HG02623 (cell line): ENCODE measurements around the gene SLC25A43.
A peak's percentile ranks its signal among the peaks of the same experiment; 100 is the strongest.
"Not testable (repeated sequence)": the region's sequence is repeated elsewhere in the genome, so short reads cannot be mapped to it uniquely, and the experiment has no call there.

ENCODE experiments used
- ATAC-seq: cut with Tn5 transposase; IDR thresholded peaks from one replicate; pipeline ENCODE4 v1.9.1; 2021; ENCODE audit warnings: moderate library complexity; ENCODE audit not compliant: unreplicated experiment

The SLC25A43 gene

GRCh38 chrX:119467433-119467832 lies 68.3 kb downstream of the SLC25A43 start:
- ATAC-seq, result no peak

DNA sequence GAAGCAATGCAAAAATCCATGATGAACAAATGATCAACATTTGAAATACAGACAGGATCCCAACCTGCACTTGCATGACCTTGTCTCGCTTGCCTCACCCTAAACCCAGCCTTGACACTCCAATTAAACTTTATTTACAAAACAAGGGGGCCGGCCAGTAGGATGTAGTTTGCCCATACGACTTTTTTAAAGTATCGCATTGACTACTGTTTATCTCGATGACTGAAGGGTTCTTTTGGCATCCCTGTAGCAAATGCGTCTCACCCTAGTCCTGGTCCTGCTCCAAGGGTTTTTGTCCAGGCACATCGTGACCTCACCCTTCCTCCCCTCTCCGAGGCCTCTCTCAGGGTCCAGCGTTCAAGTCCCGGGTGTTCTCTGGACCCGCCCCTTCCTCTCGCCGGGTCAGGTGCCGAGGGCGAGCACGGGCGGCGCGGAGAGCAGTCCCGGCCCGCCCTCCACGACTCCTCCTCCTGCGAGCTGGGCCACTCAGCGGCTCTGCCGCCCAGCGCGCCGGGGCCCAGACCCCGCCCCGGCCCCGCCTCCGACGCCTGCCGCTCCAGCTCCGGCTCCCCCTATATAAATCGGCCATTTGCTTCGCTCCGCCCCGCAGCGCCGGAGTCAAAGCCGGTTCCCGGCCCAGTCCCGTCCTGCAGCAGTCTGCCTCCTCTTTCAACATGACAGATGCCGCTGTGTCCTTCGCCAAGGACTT lies 68.9 kb downstream of the SLC25A43 start, which contains the start of gene SLC25A5:
SLC25A5 (plus strand) TSS at position 603 of the 709 bp plus-strand sequence; CDS start at position 675, 72 bp downstream.
- peak; percentile 87 for ATAC-seq

GRCh38 chrX:119468551-119469312 lies 69.6 kb downstream of the SLC25A43 start:
- ATAC-seq, result peak; percentile 62

GRCh38 chrX:119469313-119469635 lies 70.1 kb downstream of the SLC25A43 start:
- no peak for ATAC-seq

GRCh38 chrX:119474615-119475388 lies 75.7 kb downstream of the SLC25A43 start:
- ATAC-seq, result no peak

GRCh38 chrX:119475389-119476101 lies 76.4 kb downstream of the SLC25A43 start:
- ATAC-seq, result no peak

DNA sequence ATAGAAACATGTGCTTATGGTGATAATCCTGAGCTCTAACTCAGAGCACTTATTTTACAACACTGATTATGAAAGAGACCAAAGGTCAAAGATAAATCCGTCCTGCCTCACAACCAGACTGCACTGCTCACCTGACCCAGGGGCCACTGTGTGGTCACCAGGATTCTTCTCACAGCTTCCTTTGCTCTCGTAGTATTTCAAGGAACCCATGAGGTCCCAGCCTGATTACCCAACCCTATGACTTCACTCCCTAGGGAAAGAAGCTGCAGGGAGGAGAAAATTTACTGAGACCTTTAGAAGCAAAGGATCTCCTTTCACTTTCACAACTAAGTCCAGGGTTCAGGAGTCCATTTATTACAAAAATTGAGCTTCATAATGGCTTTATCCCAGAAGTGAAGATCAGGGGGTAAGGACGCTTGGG lies 78.7 kb downstream of the SLC25A43 start:
- no peak for ATAC-seq

GRCh38 chrX:119478504-119478903 lies 79.4 kb downstream of the SLC25A43 start:
- ATAC-seq, result no peak

- no peak for ATAC-seq
These were observed 80.7 kb downstream of the SLC25A43 start for GRCh38 chrX:119479845-119480244.

DNA sequence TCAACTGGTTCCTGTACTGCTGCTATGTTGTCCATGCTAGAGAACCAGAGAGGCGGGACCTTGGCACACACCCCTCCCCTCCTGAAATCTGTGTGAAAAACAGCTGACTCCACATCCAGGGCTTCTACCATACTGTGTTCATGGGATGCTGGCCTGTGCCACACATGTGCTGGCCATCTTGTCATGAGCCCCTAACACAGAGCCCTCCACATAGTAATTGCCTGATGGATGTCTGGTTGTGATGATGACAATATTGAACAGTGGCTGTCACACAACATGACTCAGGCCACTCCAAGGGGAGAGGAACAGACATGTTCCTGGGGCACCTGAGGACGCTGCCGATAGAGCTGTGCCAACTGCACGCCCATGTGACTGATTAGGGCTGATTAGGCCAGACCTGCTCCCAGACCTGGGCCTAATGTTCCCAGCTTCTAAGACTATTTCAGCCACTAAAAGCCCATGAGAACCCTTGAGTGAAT lies 82.2 kb downstream of the SLC25A43 start:
- ATAC-seq, result no peak

DNA sequence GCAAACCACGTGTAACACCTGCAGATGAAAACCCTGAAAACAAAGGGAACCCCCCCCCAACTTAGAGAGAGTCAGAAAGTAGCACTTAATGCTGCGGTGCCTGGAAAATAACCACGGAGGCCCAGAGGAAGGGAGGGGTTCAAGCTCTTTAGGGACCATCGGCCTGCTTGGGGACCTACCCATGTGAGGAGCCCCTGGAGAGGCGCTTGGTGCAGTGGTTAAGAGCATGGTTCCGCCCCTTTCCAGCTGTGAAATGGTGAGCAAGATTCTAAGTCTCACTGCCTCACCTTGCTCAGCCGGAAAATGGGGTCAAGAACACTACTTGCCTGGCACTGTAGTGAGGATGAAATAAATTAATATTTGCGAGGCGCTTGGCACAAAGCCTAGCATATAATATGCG lies 82.9 kb downstream of the SLC25A43 start:
- no peak for ATAC-seq

DNA sequence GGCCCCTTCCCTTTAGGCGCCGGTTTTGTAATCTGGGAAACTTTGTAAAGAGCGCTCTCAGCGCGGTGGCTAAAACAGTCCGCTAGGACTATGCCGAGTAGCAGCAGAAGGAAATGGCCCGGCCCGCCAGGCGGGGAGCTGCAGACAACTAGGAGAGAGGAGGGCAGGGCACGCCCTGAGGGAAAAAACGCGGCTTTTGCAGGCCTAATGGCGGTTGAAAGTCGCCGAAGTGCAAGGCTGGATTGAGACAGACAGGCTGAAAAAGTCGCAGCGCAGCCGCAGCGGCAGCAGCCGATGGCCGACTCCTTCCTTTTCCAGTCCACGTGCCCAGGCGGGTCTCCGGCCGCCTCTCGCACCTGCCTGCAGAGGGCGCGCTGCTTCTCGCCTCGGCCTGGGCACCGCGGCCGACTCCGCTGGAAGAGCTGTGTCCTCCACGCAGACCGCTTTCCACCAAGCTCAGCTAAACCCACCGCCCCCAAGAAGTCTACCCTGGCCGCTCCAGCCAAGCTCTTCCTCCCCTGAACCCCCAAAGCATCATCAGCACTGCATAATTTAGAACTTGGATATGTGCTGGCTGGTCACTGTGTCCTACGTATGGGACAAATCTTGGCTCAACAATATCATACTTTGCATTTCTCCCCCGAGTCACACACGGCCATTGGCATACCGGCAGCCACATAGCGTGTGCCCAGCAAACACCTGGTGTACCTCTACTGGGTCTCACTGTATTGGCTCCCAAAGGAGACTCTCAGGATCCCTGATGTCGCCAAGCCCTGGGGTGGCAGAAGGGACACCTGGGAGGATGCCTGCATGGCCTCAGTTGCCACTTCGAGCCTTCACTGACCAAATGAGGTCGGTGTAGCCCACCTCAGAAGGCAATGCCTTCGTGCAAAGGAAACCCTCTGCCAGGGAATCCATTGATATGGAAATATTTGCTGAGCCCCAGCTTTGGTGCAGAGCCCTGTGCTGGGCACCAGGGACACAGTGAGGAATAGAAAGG lies 83.6 kb downstream of the SLC25A43 start:
- peak; percentile 73 for ATAC-seq

DNA sequence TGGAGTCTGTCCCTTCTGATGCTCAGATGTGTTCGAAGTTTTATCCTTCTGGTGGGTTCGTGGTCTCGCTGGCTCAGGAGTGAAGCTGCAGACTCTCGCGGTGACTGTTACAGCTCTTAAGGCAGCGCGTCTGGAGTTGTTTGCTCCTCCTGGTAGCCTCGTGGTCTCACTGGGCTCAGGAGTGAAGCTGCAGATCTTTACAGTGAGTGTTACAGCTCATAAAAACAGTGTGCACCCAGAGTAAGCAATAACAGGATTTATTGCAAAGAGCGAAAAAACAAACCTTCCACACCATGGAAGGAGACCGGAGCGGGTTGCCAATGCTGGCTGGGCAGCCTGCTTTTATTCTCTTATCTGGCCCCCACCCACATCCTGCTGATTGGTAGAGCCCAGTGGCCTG lies 87.6 kb downstream of the SLC25A43 start:
- ATAC-seq, result no peak

DNA sequence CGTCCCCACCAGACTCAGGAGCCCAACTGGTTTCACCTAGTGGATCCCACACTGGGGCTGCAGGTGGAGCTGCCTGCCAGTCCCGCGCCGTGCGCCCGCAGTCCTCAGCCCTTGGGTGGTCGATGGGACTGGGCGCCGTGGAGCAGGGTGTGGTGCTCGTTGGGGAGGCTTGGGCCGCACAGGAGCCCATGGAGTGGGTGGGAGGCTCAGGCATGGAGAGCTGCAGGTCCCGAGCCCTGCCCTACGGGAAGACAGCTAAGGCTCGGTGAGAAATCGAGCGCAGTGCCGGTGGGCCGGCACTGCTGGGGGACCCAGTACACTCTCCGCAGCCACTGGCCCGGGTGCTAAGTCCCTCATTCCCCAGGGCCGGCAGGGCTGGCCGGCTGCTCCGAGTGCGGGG lies 88.6 kb downstream of the SLC25A43 start:
- ATAC-seq, result not testable (repeated sequence)

DNA sequence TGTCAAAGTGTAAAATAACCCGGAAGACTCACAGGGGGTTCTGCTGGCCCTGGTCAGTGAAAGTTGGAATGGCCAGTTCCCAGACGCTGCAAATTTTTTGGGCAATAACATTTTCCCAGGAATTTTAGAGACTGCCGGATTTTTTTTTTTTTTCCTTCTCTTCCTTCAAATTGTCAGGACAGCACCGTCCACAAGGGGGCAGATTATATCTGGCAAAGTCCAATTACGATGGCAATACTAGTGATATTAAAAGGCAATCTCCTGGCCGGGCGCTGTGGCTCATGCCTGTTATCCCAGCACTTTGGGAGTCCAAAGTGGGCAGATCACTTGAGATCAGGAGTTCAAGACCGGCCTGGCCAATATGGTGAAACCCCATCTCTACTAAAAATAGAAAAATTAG lies 89.6 kb downstream of the SLC25A43 start:
- no peak for ATAC-seq

- no peak for ATAC-seq
These were observed 90.3 kb downstream of the SLC25A43 start for GRCh38 chrX:119489212-119490074.

DNA sequence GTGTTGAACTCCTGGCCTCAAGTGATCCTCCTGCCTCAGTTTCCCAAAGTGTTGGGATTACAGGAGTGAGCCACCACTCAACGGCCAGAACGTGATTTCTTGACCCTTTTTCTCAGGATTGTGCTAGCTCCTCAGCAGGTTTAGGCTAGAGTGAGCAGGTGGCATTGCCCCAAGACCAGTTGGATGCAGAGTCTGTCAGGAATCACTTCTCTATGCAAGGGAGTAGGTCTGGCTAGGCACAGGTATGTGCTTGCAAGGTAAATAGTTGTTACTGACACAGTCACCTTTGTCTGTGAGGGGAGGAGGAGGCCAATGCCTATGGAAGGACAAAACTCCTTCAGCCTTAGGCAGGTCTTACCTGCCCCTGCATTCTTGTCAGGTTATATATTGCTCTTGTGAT lies 93.3 kb downstream of the SLC25A43 start:
- no peak for ATAC-seq

DNA sequence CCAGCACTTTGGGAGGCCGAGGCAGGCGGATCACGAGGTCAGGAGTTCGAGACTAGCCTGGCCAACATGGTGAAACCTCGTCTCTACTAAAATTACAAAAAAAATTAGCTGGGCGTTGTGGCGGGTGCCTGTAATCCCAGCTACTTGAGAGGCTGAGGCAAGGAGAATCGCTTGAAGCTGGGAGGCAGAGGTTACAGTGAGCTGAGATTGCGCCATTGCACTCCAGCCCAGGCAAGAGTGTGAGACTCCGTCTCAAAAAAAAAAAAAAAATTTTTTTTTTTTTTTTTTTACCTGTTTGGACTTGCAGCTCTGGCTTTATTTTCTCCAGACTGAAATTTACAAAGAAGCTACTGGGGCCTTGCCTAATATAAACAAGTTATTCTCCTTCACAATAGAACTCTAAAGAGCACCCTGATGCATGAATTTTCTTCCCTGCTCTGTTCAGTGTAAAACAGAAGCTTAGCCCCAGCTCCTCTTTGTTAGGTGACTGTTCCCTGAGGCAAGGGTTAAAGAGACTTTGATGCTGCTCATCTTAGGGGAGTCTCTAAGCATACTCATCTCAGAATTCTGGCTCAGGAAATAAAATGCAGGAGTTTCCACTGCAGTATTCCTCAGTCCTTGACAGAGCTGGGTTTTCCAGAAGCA lies 94.8 kb downstream of the SLC25A43 start:
- not testable (repeated sequence) for ATAC-seq
